Fibroblast of gingiva (primary cell): ENCODE measurements around the gene FCSK.
A peak's percentile ranks its signal among the peaks of the same experiment; 100 is the strongest.
"Not testable (repeated sequence)": the region's sequence is repeated elsewhere in the genome, so short reads cannot be mapped to it uniquely, and the experiment has no call there.

Experiments used
- DNase-seq: peaks from one replicate; pipeline ENCODE4 v3.0.0-alpha.2; 2011; ENCODE audit warnings: low read depth

FCSK gene

DNA sequence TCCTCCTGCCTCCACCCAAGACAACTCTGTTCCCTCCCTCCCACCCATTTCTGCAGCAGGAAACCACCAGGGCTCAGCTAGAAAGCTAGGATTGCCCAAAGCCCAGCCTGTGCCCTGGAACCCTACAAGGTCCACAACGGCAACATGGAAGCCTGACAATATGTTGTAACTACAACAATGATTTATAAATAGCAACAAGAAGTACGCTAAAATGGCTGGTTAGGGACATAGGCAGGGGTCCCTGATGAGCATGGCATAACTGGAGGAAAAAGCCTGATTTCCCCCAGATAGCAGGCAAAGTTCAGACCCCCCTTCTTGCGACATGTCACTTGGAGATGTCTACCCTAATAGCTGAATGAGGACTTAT, 22.1 kb upstream of the FCSK start:
- no peak for DNase-seq

DNA sequence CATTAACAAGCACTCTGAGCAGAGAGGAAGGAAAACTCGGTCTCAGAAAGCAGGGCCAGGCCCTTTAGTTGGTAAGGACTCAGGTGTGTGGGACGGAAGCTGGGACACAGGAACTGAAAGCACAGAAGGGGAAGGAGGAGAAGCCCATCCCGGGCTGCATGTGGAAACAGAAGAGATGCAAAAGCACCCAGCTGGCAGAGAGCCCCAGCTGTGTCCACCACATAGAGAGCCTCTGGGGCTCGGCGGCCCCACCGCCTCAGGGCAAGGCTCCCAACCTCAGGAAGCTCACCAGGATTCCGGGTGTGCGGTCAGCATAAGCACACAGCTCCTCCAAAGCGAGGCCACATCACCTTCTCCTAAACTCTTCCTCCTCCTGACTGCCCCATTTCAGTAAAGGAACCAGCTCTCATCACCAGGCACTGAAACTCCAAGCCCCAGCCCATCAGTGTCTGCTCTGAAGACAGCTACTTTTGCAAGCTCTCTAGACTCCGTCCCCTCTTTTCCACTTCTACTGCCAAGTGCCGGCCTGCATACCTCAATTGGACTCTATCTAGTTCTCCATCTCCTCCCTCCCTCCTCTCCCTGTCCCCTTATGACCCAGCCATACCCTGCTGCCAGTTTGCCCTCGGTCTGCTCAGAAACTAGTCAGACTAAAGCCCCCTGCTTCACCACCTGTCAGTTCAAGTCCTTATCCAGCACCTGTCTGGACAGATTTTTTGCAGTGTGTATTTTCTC, 21.5 kb upstream of the FCSK start:
- no peak for DNase-seq

DNA sequence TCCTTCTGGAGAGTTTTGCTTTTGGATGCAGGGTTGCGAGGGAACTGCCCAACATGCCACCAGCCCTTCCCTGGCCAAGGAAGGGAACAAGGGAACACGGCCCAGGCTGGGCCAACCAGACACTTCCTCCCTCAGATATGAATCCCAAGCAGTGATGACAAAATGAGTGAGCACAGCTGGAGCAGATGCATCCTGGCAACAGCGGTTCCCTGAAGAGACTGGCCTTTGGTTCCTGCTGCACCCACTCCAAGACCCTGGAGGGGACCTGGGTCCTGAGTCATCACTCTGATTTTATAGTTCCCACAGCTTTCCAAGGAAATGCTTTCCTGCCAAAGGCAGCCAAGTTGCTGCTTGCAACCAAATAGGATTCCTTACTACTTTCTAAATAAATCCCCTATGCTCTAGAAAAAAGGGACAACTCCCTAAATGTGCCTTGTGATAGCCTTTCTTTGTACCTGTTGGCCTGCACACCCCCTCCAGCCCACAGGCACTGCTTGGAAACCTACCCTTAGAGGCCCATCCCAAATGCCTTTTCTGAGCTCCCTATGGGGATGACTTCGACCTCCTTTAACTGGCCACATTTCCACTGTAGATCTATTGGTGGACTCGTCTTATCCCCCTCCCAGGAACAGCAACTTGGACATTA, 20.8 kb upstream of the FCSK start:
- peak; percentile 70 for DNase-seq

DNA sequence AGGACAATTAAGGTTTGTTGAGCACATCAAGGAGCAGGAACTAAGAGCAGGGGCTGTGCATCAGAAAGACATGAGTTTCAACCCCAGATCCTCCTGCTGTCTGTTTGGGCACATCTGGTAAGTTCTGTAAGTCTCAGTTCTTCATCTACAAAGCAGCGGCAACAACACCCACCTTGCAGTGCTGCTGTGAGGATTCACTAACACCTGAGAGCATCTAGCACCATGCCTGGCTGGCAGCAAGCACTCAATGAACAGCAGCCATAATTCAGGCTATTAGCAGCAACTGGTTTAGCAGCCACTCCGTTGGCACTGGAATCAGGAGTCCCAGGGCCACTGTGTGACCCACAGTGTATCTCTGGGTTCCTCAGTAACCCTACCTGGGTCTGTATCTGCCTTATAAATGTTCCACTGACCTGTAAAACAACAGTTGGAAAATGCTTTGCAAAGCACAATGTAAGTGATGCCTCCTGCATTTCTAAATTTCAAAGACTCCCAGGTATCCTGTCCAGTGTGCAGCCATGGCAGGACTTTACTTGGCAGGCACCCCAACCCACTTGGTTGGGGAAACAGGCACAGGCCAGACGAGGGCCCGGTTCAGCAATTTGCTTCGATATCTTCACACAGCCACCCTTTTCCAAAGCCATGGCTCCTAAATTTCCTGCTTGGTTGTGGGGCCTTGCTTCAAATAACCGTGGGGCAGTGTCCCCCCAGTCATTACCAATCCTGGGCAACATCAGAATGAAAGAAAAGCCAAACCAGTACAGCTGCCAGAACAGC, 19.7 kb upstream of the FCSK start:
- no peak for DNase-seq

DNA sequence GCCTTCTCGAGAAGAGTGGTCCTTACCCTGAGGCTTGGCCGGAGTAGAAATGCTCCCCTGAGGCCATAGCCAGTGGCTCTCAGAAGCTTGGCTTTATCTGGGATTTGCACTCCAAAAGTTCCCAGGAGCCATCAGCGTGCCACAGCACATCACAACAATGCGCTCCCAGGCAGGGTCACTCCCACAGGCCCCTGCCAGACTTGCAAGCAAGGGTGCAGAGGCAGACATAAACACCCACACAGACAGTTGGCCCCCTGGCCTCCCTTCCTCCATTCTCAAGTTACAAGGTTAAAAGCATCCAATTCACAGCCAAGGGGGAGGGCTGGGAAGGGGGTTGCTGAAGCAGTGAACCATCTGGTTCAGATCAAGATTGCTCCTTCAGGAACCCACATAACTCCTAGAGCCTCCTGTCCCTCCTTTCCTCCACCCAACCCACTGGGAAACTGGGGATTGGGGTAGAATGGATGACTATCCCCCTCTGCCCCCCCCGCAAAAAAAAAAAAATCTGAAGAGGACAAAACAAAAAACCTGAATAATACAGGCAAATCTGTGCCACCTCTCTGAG, 17.3 kb upstream of the FCSK start:
- peak; percentile 85 for DNase-seq

DNA sequence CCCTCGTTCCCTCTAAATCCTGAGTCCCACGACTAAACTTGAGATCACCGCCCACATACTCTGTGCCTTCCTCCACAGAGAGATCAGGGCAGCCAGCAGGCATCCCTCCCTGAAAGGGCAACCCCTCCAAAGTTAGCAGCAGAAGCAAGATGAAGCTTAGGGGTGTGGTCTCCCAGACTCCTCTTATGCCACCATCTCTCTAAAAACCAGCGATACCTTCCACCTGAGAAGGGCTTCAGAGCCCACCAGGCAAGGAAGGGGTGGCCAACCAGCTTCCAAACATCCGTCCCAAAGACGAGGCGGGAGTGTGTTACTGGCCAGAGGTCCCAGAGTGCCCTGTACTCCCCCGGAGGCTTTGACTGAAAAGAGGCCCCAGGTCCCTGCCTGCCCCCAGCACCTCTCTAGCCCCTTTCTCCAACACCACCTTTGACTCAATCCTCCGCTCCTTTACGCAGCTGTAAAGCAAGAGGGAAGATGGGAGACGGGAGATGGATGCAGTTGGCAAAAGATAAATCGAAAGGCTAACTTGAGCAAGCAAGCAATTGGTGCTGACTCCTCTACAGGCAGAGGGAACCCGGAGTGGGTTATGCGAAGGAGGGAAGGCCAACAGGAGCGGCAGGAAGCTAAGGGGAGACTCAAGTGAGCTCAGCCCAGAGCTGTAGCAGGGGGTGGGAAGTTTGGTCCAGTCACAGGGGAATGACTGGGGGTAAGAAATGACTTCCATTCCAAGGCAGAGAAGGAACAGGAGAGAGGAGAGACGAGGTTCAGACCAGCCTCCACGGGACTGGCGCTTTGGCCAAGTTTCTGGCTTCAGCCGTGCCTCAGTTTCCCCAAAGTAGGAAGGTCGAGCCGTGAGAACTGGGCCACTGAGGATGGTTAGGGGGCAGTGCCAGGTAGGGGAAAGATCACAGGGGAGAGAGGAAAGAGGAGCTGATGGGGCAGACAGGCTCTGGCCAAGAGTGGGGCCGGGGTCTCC, 16.5 kb upstream of the FCSK start:
- peak; percentile 39 for DNase-seq

DNA sequence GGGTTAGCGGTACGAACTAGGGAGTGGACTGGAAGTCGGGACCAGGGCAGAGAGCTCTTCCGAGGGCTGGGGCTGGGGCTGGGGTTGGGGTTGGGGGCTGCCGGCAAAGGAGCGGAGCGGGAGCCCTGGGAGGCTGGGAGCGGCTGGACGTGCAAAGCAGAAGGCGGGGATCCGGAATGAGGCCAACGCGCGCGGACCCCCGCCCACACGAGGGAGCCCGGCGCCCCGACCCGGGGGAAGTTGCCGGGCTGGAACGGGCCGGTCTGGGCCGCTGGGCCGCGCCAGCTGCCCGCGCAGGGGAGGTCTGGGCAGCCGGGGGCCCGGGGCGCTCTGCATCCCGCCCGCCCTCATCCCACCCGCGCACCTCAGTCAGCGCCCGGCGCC, 15.8 kb upstream of the FCSK start:
- no peak for DNase-seq

DNA sequence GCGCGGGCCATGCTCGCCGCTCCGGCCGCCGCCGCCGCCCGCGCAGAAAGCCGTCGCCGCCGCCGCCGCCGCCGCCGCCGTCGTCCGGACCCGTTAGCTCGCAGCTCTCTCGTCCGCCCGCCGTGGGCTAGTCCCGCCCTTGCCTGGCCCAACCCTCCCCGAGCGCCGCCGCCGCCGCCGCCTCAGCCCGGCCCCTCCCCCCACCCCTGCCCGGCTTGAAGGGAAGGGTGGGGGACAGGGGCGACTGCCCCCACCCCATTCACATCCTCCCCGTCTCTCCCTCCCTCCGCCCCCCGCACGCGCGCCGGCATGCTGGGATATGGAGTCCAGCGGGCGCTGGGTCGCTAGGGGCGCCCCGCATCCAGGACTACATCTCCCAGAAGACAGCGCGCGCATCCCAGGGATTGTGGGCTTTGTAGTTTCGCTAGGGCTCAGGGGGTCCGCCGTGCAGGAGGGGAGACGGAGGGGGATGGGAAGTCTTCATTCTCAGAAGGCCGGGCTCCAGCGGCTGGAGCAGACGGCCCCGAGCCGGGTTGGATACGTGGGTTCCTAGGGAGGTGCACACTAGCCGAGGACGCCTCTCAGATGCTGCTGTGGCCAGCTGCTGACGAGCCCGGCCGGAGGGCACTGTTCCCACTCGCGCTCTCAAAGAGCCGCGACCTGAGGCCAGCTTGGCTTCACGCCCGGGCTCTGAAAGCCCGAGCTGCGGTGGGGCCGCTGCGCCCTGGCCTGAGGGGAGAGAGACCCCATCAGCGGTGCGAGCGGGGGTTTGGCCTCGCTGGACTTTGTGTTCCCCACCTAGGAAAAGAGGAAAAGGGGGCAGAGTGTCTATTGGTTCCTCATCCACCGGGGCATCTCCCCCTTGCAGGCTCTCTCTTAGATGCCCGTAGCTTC, 15.2 kb upstream of the FCSK start, which contains the start of gene ST3GAL2:
Gene ST3GAL2 (minus strand): TSS at position 132 of the 894 bp plus-strand sequence. CDS start 40,570 bp downstream, outside the sequence.
- DNase-seq: peak; percentile 95

DNA sequence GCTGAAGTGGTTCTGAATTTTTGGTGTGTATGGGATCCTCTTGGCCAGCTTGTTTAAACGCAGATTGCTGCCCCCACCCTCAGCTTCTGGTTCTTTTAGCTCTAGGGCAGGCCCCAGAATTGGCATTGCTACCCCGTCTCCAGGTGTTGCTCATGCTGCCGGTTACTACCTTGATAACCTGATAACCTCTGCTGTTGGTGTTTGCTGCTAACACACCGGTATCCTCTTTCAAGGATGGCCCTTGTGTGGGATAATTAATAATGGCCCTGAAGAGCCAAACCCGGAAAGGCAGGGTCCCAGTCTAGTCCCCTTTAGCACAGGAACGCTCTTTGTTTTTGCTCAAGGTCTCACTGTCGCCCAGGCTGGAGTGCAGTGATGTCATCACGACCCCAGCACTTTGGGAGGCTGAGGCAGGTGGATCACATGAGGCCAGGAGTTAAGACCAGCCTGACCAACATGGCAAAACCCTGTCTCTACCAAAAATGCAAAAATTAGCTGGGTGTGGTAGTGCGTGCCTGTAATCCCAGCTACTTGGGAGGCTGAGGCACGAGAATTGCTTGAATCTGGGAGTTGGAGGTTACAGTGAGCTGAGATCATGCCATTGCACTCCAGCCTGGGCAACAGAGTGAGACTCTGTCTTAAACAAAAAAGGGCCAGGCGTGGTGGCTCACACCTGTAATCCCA, 14.2 kb upstream of the FCSK start:
- no peak for DNase-seq

DNA sequence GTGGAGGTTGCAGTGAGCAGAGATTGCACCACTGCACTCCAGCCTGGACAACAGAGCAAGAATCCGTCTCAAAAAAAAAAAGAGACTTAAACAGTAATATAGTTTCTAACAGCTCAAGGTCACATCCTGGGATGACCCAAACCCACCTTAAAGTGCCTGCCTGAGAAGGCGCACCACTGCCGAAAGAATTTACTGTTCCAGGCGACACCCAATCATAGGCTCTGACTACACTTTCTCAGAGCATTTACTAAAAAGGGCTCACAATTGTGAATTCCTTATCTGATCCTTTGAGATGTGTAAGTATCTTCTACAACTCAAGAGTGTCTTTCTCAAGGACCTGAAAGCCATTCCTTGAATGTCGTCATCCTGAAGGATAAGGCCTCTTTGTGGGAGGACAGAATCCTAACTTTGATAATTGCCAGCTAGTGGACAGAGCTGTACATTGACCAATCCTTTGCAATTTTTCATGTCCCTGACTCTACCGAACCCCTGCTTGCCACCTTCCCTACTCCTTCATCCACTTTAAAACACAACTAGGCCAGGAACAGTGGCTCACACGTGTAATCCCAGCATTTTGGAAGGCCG, 12.9 kb upstream of the FCSK start:
- no peak for DNase-seq

DNA sequence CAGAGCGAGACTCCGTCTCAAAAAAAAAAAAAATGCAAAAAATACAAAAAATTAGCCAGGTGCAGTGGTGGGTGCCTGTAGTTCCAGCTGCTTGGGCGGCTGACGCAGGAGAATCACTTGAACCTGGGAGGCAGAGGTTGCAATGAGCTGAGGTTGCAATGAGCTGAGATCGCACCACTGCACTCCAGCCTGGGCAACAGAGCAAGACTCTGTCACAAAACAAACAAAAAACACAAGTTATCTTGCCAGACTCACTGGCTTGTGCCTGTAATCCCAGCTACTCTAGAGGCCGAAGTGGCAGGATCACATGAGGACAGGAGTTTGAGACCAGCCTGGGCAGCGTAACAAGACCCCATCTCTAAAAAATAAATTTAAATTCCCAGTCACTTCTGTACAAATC, 12.1 kb upstream of the FCSK start:
- no peak for DNase-seq

DNA sequence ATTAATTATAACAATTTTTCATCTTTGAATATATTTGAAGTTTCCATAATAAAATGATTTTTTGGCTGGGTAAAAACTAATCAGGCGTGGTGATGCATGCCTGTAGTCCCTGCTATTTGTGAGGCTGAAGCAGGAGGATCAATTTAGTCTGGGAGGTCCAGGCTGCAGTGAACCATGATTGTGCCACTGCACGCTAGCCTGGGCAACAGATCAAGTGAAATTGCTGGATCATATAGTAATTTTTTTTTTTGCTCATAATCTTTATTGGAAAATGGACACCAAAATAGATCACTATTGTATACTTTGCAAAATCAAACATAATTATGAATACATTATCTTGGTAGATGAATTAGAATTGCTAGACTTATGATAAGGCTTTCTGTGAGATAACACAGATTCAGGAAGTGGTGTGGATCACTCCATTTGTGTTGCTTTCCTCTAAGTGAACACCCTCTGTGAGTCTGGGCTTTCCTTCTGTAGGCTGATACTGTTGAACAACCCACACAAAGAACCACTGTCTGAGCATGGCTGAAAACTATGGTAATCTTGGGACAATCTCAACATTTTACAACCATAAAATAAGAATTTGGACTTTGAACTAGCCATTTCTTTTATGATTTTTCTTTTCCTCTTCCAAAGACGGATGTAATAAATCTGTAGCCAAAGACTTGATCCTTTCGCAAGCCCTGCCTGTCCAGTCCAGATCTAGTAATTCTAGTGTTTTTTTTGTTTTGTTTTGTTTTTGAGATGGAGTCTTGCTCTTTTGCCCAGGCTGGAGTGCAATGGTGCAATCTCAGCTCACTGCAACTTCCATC, 9.9 kb upstream of the FCSK start:
- no peak for DNase-seq

DNA sequence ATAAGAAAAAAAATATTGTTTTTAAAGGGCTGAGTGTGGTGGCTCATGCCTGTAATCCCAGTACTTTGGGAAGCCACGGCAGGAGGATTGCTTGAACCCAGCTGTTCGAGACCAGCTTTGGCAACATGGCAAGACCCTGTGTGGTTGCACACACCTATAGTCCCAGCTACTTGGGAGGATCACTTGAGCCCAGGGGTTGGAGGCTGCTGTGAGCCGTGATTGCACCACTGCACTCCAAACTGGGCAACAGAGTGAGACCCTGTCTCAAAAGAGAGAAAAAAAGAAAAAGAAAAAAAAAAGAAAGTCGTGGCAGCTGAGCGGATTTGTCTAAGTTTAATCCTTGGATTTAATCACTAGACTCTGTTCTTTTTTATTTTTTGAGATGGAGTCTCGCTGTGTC, 6.3 kb upstream of the FCSK start:
- no peak for DNase-seq

DNA sequence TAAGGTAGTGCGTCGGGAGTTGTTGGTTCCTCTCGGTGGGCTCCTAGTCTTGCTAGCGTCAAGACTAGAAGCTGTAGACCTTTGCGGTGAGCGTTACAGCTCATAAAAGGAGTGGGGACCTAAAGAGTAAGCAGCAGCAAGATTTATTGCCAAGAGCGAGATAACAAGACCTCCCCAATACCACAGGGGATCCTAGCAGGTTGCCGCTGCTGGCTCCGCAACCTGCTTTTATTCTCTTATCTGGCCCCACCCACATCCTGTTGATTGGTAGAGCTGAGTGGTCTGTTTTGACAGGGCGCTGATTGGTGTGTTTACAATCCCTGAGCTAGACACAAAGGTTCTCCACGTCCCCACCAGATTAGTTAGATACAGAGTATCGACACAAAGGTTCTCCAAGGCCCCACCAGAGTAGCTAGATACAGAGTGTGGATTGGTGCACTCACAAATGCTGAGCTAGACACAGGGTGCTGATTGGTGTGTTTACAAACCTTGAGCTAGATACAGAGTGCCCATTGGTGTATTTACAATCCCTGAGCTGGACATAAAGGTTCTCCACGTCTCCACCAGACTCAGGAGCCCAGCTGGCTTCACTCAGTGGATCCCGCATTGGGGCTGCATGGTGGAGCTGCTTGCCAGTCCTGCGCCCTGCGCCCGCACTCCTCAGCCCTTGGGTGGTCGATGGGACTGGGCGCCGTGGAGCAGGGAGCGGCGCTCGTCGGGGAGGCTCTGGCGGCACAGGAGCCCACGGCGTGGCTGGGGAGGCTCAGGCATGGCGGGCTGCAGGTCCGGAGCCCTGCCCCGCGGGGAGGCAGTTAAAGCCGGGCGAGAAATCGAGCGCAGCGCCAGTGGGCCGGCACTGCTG, 4.0 kb upstream of the FCSK start:
- DNase-seq: not testable (repeated sequence)

DNA sequence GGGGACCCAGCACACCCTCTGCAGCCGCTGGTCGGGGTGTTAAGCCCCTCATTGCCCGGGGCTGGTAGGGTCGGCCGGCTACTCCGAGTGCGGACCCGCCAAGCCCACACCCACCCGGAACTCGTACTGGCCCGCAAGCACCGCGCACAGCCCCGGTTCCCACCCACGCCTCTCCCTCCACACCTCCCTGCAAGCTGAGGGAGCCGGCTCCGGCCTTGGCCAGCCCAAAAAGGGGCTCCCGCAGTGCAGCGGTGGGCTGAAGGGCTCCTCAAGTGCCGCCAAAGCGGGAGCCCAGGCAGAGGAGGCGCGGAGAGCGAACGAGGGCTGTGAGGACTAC, 3.4 kb upstream of the FCSK start:
- not testable (repeated sequence) for DNase-seq

DNA sequence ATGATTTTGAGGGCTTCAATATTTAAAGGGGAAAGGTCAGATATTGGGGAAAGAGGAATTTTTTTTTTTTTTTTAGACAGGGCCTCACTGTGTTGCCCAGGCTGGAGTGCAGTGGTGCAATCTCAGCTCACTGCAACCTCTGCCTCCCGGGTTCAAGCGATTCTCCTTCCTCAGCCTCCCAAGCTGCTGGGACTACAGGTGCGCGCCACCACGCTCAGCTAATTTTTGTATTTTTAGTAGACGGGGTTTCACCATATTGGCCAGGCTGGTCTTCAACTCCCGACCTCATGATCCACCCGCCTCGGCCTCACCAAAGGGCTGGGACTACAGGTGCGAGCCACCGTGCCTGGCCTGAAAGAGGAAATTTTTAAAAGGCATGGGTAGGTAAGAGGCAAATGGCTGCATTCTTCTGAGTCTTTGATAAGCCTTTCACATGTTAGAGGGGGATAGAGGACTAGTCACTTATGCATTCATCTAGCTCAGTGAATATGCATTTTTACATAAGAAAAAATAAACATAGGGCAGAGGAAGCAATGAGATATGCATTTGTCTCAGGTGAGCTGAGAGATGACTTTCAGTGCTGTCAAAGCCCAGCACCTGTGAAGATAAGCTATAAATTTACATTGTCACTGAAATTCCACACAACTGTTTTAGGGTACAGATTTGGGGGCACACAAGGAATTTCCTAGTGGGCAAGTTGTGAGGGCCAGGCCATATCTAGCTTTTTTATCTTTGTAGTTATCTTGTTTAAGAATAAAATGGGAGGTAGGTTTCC, 1.1 kb upstream of the FCSK start:
- no peak for DNase-seq

DNA sequence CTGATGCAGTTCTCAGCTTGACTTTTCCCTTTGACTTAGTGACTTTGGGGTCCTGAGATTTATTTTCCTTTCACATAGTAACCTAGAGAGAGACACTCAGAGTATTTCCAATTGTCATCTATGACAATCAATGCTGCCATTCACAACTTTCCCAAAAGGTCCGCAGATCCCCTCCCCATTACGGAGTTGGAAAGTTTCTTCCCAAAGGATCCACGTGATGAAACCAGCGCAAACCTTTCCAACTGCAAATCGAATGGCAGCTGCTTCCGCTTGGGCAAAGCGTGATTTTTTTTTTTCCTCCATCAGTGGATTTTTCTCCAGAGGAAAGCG, 538 bp upstream of the FCSK start:
- DNase-seq: no peak
